AG09309 (cell line): ENCODE results near the gene IFT81.
"Not testable (repeated sequence)": the region's sequence is repeated elsewhere in the genome, so short reads cannot be mapped to it uniquely, and the experiment has no call there.

Experiments used
- DNase-seq: peaks from one replicate; pipeline ENCODE4 v3.0.0-alpha.2; 2010; ENCODE audit warnings: low read depth
- H3K4me3 ChIP-seq: 2 replicates; pipeline ENCODE4 v1.5.1; 2011; ENCODE audit warnings: mild to moderate bottlenecking, low read depth, low read length, moderate library complexity; ENCODE audit not compliant: control insufficient read depth
- TF ChIP-seq, protein P1 (sequence below): IDR thresholded peaks from 2 replicates; pipeline ENCODE4 v1.5.1; 2011; ENCODE audit warnings: mild to moderate bottlenecking, low read depth, low read length, inconsistent platforms; ENCODE audit not compliant: insufficient read depth, control insufficient read depth; ENCODE audit errors: missing control alignments

The IFT81 gene

DNA sequence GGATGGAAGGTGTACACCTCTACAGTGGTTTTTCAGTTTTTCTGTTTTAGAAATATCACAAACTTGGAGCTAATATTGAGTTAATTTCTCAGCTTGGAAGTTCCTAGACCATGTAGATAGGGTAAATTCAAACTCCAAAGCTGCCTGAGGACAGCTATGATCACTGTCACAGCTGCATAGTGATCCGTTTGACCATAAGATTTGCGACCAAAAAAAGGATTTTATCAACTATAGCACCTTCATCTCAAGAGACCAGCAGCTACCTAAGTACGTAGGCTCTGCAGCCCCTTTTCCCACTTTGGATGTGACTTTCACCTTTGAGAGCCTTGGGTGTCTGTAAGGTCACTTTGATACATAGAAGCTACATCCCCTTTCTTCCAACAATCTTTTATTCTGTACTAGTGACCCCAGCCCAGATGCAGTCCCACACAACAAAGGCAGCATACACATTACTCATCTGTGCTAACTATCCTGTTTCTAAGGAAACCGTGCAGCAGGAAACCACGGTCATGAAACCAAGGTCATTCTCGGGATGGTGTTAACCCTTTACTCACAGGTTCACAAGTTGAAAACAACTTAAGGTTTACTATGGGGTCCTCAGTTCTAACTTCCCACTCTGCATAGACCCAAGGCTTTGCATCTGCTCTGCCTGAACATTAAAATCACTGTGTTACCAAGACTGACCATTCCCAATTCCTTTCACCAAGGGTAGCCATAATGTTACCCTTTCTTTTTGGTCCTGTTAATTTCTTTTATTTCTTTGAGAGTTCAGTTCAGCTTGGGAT, 75.4 kb downstream of the IFT81 start:
- H3K4me3 ChIP-seq: no peak overlapping the region
- no peak for DNase-seq
- TF ChIP-seq, protein P1, sequence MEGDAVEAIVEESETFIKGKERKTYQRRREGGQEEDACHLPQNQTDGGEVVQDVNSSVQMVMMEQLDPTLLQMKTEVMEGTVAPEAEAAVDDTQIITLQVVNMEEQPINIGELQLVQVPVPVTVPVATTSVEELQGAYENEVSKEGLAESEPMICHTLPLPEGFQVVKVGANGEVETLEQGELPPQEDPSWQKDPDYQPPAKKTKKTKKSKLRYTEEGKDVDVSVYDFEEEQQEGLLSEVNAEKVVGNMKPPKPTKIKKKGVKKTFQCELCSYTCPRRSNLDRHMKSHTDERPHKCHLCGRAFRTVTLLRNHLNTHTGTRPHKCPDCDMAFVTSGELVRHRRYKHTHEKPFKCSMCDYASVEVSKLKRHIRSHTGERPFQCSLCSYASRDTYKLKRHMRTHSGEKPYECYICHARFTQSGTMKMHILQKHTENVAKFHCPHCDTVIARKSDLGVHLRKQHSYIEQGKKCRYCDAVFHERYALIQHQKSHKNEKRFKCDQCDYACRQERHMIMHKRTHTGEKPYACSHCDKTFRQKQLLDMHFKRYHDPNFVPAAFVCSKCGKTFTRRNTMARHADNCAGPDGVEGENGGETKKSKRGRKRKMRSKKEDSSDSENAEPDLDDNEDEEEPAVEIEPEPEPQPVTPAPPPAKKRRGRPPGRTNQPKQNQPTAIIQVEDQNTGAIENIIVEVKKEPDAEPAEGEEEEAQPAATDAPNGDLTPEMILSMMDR: no peak

DNA sequence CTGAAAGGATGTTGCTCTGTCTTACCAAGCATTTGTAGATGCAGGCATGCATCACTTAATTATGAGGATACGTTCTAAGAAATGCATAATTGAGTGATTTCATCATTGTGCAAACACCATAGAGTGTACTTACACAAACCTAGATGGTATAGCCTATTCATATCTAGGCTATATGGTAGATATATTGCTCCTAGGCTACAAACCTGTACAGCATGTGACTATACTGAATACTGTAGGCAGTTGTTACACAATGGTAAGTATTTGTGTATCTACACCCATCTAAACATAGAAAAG, 75.9 kb downstream of the IFT81 start:
- no peak for DNase-seq
- no peak overlapping the region for H3K4me3 ChIP-seq
- TF ChIP-seq, protein P1: no peak

DNA sequence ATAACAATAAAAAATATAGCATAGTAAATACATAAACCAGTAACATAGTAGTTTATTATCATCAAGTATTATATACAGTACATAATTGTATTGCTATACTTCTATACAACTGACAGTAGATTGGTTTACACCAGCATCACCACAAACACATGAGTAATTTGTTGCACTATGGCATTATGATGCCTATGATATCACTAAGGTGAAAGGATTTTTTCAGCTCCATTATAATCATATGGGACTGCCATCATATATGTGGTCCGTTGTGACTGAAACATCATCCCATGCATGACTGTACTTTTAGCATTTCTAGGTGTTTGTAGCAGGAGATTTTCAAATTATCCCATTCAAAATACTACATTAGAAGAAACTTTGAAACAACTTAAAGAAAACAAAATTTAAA, 77.8 kb downstream of the IFT81 start:
- TF ChIP-seq, protein P1: no peak
- no peak overlapping the region for H3K4me3 ChIP-seq
- no peak for DNase-seq

DNA sequence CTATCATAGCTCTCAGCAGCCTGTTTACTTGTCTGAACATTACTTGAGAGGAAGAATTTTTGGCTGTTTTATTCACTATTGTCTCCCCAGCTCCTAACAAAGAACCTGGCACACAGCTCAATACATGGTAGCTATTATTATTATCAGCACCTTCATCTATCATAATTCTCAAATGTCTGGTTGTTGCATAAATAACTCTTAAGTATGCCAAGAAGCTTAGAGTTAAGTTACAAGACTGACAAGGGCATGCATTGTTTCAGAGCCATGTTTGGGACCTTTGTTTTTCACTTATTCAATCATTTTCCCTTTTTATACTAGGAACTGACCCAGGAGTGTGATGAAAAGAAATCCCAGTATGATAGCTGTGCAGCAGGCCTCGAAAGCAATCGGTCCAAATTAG, 79.4 kb downstream of the IFT81 start:
- DNase-seq: no peak
- no peak overlapping the region for H3K4me3 ChIP-seq
- TF ChIP-seq, protein P1: no peak

DNA sequence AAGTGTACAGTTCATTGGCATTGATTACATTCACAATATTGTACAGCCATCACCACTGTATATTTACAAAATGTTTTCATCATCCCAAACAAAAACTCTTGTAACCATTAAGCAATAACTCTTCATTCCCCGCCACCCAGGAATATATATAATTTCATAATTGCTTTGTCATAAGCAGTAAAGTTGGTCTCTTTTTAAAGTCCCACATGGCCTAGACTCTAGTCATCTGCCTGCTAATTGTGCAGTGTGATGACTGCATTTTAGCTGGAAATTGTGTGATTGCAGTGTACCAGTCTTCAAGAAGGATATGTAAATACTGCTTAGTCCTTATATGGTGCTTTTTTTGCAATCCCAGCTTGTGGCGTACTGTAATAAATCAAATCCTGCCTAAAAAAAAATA, 81.8 kb downstream of the IFT81 start:
- TF ChIP-seq, protein P1: no peak
- DNase-seq: no peak
- no peak overlapping the region for H3K4me3 ChIP-seq

DNA sequence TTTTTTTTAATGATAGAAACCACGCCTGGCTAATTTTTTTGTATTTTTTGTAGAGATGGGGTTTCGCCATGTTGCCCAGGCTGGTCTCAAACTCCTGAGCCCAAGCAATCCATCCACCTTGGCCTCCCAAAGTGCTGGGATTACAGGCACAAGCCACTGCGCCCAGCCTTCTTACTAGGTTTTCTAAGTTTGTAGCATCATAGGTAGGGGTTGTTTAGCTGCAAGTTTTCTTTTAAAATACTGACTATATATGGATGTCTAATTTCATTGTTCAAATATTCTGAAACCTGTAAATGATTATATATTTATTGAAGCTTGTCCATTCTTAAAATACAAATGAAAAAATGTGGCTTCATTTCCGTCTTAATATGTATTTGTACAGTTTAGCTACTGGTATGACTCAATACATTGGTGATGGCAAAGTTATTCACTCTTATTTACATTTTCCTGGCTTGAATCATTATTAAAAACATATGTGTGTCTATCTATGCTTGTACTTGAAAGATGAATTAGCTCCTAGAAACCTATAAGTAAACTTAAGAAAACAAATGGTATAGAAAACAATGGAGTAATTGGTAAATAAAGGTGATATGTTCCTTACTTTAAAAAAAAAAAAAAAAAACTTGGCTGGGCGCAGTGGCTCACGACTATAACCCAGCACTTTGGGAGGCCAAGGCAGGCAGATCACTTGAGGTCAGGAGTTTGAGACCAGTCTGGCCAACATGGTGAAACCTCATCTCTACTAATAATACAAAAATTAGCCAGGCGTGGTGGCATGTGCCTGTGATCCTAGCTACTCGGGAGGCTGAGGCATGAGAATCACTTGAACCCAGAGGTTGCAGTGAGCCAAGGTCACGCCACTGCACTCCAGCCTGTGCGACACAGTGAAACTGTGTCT, 87.7 kb downstream of the IFT81 start:
- not testable (repeated sequence) for H3K4me3 ChIP-seq
- peak; percentile 72 for DNase-seq
